Activated T-cell treated with anti-CD3 and anti-CD28 coated beads for 1 hour (primary cell): ENCODE results near the gene RNF20.

Experiments used
- DNase-seq: peaks from one replicate; pipeline ENCODE4 v3.0.0-alpha.2; 2020; ENCODE audit warnings: low read depth

RNF20 gene

DNA sequence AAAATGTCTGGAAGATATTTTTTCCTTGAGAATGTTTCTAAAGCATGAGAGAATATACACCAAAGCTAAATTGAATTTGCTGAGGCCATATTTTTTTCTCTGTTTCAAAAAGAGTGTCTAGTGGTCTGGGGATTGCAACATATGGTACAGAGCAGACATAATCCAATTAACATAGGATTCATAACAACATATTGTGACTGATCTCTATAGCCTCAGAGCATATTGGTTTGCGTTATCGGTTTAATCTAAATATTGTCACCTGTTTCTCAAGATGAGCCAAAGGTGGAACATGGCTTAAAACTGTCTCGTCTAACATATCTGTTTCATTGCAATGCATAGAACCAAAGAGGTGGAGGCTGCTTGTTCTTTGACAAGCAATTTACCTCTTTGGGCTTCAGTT is 57.2 kb downstream of the RNF20 start:
- DNase-seq, result no peak

DNA sequence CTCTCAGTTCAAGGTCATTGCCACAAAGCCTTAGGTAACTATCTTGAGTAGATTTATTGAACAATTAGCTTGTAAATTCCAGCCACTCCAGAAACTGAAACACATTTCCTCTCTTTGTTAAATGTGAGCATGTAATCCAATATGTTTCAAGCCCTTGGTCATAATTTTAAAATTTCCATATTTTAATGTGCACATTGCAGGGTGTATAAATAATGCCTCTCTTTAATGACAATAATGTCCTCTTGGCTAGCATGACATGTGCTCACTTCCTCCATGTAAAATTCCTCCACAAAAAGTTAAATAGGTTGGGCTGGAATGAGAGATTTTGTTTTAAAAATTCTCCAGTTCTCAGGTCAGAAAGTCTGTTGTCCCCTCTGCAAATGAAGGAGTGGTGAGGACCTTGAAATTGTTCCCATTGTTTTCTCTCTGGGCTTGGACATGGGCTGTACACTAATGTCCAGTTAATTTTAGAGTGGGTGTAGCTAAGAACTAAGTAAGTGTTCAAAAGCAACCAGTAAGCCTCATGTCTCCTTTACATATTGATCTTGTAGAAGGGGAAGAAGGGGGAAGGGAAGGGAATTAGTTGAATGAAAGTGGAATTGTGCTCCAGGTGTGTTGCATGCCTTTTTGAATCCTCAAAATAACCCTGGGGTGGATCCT is 58.3 kb downstream of the RNF20 start:
- no peak for DNase-seq

DNA sequence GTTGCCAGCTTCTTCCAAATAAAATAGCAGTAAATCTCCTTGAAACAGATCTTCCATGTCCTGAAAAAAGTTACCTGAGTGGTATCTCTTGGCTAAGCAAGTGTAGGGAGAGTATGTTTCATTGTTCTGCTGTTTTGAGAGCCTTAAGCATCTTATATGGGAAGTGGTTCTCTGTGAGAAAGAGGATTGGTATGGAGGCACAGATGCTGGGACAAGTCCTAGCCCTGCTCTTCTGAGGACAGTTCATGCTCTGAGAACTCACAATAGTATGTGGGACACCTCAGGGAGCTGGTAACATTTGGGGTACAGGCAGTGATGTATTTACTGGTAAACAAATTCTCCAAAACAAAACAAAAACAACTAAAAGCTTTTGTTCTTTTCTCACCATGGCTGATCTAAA is 59.1 kb downstream of the RNF20 start:
- no peak for DNase-seq

DNA sequence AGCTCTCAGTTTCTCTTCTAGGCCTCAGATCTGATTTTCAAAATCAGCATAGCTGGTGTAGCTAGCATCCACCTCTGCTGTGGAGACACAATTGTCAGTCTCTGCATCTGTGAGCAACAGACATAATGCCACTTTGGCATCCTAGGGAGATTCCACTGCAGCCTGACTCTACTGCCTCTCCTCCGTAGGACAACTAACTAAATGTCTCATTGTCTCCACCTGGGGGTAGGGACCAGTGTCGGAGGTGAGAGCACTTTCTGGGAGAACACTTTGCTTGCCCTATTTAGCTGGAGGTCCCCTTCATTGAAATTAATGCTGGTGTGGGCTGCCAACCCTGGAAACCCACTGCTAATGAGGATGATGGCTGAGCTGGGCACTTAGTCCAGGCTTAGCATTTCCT is 59.7 kb downstream of the RNF20 start:
- DNase-seq, result no peak

DNA sequence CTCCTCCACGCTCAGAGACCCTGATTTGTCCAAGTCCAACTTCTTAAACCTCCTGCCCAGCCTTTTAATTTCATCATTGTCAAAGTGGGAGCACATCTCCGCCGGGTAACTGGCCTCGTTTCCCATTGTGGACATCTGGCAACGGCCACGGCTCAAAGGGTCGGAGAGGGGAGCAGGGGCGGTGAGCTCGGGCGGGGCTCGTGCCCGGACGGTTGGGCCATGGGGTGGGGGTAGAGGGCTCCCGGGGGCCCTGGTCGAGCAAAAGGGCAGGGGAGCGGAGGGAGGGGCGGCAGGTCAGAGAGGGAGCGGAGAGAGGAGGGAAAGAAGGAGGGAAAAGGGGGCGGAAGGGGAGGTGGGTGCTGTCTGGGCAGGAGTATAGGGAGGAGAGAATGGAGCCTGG is 61.1 kb downstream of the RNF20 start, which contains the start of gene PPP3R2:
Gene PPP3R2, minus strand, starts transcription at position 174 of the 400 bp plus-strand sequence. Its CDS starts 48 bp downstream, at position 126.
- no peak for DNase-seq

DNA sequence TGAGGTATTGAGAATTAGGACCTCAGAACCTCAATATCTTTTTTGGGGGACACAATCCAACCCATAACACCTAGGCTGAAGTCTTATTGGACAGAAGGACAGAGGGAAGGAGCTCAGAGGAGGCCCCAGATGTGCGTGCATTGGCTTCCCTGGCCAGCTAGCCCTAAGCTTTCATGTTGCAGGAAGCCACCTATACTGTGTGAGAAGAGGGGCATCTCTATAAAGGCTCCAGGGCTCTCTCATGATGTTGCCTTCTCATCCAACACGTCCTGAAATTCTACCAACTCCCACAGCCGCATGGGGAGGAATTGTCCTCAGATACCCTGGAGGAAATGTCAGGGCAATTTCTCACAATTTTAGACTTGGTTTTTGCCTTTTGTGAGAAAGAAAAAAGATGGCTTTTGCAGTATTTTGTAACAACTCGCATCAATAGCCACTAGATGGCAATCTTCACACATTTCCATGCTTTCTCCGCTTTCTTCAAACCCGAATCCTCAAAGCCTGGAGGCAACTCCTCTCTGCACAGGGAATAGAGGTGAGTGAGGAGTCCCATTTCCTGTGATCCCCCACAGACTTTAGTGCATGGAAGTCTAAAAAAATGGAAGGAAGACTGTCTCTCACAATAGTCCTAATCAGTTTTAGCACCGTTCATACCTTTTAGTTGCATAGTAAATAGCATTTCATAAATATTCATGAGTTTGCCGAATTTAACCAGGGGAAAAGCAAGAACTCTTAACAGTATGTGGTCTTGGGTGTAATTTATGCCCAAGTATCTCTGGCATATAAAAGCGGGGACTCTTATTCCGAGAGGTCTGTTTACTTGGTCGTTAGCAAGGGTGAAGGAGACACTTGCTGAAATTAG is 68.5 kb downstream of the RNF20 start:
- no peak for DNase-seq

DNA sequence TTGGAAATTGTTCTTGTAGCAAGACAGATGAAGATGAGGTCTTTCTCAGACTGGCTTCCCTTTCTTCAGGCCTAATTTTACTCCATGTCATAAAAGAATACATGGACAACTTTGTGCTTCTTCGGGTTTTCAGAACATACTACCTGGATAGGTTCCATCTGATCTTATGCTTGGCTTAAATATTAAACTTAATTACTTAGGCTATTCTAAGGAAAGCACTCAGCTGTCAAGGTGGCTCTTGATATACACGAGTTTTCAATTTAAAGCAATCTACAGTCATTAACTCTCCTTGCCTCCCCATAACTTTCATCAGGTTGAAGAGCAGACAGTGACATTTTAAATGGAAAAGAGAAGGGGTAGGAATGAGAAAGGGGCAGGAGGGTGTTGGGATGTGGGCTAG is 70.6 kb downstream of the RNF20 start:
- no peak for DNase-seq

DNA sequence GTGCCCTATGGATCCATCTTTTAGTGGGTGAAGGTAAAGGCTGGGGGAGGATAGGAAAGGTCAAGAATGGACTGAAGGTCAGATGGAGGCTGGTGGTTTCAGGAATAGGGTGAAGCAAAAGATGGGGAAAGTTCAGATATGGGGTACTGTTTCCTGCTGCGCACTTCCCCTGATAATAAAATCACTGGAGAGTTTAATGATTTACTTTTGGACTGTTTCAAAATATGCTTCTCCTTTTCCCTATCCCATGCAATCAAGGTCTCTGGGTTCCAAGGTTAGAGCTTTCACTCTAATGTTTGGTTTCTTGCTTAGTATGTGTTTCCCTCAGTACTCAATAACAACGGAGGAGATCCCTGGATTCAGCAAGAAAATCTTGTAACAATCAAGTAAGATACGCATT is 71.9 kb downstream of the RNF20 start:
- DNase-seq, result no peak
